MG63 (cell line): ENCODE measurements around the gene SHISA7. TPM values are rescaled to one million over a fixed set of nuclear protein-coding genes. Genes with fewer than 3 reads are reported as not detected.

Experiments
- DNase-seq: peaks from one replicate; pipeline ENCODE4 v3.0.0-alpha.2; 2020
- H3K27me3 ChIP-seq: fragments of 250-450 bp; sonication (Bioruptor Pico); 2 replicates; pipeline ENCODE4 v1.5.1; 2020; ENCODE audit warnings: mild to moderate bottlenecking, moderate library complexity
- H3K36me3 ChIP-seq: fragments of 250-450 bp; sonication (Bioruptor Pico); 2 replicates; pipeline ENCODE4 v1.5.1; 2020; ENCODE audit warnings: mild to moderate bottlenecking, moderate library complexity
- H3K4me3 ChIP-seq: fragments of 250-450 bp; sonication (Bioruptor Pico); 2 replicates; pipeline ENCODE4 v1.5.1; 2020; ENCODE audit warnings: mild to moderate bottlenecking, moderate library complexity
- H3K9me3 ChIP-seq: fragments of 250-450 bp; sonication (Bioruptor Pico); 2 replicates; pipeline ENCODE4 v1.5.1; 2020; ENCODE audit warnings: mild to moderate bottlenecking, moderate library complexity
- total RNA-seq: library from RNA; depleted of rRNA; stranded (reverse); fragments of >200 nt; shearing (Covaris generic); gene quantifications from 2 replicates; pipeline ENCODE4 v1.2.3, GENCODE V29; 2014; ENCODE audit warnings: low replicate concordance; rRNA removed

The SHISA7 gene
- total RNA-seq, result not detected in 2 replicates

DNA sequence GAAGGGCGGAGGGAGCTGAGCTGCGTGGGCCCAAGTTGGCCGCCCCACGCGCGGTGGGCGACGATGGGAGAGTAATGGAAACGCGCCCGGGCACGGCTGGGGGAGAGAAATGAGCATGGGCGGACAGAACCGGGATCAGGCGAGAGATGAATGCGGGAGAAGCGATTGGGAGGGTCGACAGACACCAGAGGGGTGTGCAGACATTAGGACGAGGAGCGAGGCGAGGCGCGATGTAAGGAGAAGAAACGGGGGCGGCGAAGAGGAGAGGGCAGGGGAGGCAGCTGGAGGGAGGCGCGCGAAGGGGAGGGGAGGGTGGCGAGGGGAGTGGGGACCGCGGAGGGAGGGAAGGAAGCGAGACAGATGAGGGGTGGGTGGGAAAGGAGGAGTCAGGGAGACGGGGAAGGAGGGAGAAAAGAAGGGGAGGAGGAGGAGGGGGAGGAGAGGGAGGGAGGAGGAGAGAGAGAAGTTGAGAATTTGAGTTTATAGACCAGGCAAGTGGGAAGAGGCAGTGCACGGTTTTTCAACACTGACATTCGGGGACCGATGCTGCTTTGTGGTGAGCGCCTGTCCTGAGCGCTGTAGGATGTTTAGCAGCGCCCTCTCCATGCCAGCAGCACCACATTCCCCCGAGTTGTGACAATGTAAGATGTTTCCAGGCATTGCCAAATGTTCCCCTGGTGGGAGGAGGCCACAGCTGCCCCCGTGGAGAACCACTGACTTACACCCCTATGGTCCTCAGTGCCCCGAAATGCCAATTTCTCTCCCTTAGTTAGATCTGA lies at the start of gene SHISA7:
TSS of gene SHISA7 (minus strand) at position 256 of the 779 bp plus-strand sequence. CDS start 437 bp downstream, outside the sequence.
- H3K4me3 ChIP-seq, result no peak within 1 kb of the TSS
- H3K36me3 ChIP-seq, result no peaks in the 10 kb centered on the region
- H3K27me3 ChIP-seq, result peaks cover 61% of the 10 kb centered on the region
- no peak for DNase-seq
- no peaks in the 10 kb centered on the region for H3K9me3 ChIP-seq

DNA sequence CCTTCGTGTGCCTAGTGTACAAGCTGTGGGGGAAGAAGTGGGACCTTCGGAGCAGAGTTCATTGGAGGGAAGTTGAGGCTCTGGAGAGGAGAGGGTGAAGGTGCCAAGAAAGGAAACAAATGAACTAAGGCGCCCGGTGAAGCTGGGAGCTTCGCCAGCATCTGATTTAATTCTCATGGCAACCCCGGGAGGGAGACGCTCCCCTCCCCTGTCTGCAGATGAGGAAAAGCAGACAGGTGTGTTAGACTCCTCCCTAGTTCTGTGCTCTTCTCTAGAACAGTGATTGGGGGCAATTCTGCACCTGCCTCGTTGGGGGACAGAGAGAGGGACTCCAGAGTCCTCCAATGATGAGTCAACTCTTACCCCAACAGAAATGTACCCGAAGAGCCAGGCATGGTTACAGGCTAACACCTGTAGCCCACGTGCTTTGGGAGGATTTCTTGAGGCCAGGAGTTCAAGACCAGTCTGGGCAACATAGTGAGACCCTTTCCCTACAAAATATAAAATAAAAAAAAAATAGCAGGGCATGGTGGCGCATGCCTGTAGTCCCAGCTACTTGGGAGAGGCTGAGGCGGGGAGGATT lies 49.4 kb upstream of the SHISA7 start:
- DNase-seq, result no peak

DNA sequence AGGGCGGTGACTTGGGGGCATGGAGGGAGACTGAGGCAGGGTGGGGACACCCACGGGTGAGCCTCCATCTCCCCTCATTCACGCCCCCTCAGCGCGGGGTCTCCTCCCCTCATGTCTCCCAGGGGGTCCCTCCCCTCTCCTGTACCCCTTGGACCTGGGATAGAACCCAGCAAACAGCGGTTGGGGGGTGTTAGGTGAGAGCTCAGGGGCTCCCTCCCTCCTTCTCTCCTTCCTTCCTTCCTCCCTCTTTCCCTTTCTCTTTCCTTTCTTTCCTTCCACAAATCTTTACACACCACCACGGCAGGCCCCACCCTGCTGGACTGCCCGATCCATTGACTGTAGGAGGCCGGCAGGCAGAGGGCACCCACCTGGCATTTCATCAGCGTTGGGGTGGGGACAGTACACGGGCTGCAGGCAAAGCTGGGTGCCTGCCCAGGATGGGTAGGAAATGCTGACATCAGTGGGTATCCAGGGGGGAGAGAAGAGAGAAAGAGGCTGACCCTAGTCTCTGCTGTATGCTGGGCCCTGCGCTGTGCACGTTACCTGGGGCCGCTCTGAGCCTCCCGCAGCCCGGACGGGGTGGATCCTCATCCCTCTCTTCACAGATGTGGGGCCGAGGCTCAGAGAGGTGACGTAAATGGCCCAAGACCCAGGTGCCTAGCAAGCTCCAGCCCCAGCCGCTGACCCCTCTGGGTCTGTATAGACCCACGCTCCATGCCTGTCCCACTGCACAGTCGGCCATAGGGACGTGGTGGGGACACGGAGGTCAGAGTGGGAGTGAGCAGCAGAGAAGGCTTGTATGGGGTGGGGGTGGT lies 48.7 kb upstream of the SHISA7 start:
- no peaks in the 10 kb centered on the region for H3K27me3 ChIP-seq
- H3K4me3 ChIP-seq, result no peak overlapping the region
- peak; percentile 72 for DNase-seq
- no peaks in the 10 kb centered on the region for H3K9me3 ChIP-seq
- H3K36me3 ChIP-seq, result no peaks in the 10 kb centered on the region

More for the DNA sequence above, 49.4 kb upstream of the SHISA7 start:
- Histone ChIP-seq H3K4me3 (no peak overlapping the region), H3K36me3 (no peaks in the 10 kb centered on the region), H3K27me3 (no peaks in the 10 kb centered on the region), H3K9me3 (no peaks in the 10 kb centered on the region)

DNA sequence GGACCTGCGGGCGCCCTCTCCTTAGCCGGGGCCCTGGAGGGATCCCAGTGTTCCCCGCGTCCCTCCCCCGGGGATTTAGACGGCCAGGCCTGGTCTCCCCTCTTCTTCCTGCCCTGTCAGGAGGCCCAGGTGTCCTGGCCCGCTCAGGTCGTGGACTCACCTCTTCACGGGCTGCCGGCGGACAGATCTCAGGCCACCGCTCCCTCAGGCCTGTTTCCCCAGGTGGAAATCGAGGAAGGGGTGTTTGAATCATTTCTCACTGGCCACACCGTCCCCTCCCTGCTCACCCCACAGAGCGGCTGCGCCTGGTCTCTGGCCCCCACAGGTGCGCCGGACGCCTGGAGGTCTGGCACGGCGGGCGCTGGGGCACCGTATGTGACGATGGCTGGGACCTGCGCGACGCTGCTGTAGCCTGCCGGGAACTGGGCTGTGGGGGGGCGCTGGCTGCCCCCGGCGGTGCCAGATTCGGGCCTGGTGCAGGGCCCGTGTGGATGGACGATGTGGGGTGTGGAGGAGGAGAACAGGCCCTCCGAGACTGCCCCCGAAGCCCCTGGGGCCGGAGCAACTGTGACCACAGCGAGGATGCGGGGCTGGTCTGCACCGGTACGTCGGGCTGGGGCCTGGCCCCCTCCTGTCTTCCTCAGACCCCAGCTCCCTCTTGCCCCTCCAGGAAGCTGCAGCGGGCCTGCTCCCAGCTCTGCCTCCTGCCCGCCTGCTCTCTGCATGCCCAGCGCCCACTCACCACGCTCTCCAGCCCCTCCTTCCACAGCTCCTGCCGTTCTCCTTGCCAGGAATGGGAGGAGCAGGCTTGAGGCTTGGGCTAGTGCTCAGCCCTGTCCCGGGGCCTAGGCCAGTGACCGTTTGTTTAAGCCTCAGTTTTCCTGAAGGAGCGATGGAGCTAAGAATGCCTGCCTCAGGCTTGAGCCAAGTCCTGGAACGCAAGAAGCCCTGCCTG lies 47.7 kb upstream of the SHISA7 start:
- H3K27me3 ChIP-seq, result no peaks in the 10 kb centered on the region
- peaks cover 5% of the 10 kb centered on the region; the same call in 1 of the 2 replicates for H3K36me3 ChIP-seq
- peak; percentile 51 for DNase-seq

DNA sequence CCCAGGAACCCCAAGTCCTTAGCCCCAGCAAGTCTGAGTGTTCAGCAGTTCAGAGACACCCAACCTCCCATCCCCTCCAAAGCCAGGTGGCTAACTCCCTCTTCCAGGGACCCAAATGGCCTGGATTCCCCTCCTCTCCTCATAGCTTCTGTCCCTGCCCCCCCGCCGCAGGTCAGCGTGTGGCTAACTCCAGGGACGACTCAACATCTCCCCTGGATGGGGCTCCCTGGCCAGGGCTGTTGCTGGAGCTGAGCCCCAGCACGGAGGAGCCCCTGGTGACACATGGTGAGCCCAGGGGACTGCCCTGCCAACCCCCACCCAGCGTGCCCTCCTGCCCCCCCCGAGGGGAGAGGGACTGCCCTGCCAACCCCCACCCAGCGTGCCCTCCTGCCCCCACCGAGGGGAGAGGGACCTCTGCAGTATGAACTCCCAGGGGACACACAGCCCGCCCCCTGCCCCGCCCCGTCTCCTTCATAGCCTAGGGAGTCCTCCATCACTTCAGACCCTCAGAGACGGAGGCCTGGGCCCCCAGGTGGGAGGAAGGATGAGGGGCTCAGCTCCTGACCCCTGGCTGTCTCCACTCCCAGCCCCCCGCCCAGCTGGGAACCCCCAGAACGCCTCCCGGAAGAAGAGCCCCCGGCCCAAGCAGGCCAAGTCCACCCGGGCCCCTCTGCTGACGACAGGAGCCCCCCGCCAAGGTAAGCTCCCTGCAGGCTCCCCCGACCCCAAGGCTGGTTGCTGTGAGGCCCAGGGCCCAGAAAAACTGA lies 46.8 kb upstream of the SHISA7 start:
- DNase-seq, result peak; percentile 42
- Histone ChIP-seq H3K27me3 (no peaks in the 10 kb centered on the region), H3K36me3 (peaks cover 5% of the 10 kb centered on the region; the same call in 1 of the 2 replicates), H3K4me3 (no peak overlapping the region), H3K9me3 (no peaks in the 10 kb centered on the region)

More for the DNA sequence above, 47.7 kb upstream of the SHISA7 start:
- Histone ChIP-seq H3K9me3 (no peaks in the 10 kb centered on the region), H3K4me3 (no peak overlapping the region)

- Histone ChIP-seq H3K4me3 (no peak overlapping the region), H3K9me3 (no peaks in the 10 kb centered on the region)
- no peak for DNase-seq
Measured at GRCh38 chr19:55488986-55489710, 46.0 kb upstream of the SHISA7 start.

DNA sequence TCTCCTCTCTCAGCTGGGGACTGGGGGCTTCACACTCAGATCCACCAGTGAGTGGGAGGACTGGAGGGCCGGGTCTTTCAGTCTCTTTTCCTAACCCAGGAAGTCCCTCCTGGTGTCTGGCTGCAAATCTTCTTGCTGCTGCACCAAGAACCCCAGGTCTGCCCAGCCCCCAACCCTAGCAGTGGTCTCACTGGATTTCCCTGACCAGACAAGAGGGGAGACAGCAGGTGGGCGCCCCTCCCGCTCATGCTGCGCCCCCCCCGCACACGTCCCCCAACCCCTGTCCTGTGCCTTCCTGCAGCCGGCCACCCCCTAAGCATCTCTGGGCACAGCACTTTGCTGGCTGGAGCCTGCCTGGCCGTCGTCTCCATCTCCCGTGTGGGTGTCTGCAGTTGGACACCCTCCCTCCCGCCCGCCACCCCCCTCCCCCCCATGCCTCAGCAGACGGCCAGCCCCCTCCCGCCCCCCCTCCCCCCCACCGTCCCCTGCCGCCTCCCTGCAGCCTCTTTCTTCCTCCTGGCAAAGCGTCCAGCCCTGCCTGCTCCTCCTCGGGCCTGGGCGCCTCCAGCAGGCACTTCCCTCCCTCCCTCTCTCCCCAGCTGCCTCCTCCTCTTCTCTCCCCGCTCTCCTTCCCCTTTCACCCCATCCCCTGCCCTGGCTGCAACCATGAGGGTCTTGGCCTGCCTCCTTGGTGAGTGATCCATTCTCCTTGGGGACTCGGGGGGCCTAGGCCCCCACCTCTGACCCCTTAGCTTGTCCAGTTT lies 45.0 kb upstream of the SHISA7 start, which contains the start of gene SSC5D:
TSS of gene SSC5D (plus strand) at position 513 of the 764 bp plus-strand sequence. CDS start at position 667, 154 bp downstream.
- peak; percentile 79 for DNase-seq
- peak within 1 kb of the TSS; percentile 12; the same call in 1 of the 2 replicates for H3K4me3 ChIP-seq
- H3K27me3 ChIP-seq, result no peaks in the 10 kb centered on the region
- H3K9me3 ChIP-seq, result no peaks in the 10 kb centered on the region
- H3K36me3 ChIP-seq, result peaks cover 14% of the 10 kb centered on the region

More at GRCh38 chr19:55488986-55489710, 46.0 kb upstream of the SHISA7 start:
- no peaks in the 10 kb centered on the region for H3K27me3 ChIP-seq
- peaks cover 7% of the 10 kb centered on the region for H3K36me3 ChIP-seq

GRCh38 chr19:55486971-55487923 lies 44.1 kb upstream of the SHISA7 start:
- peak; percentile 99 for DNase-seq
- Histone ChIP-seq H3K9me3 (no peaks in the 10 kb centered on the region), H3K27me3 (no peaks in the 10 kb centered on the region), H3K4me3 (peak overlapping the region; percentile 12; the same call in 1 of the 2 replicates), H3K36me3 (peaks cover 18% of the 10 kb centered on the region)

- no peaks in the 10 kb centered on the region for H3K27me3 ChIP-seq
- no peak for DNase-seq
- peaks cover 18% of the 10 kb centered on the region for H3K36me3 ChIP-seq
- H3K9me3 ChIP-seq, result no peaks in the 10 kb centered on the region
- peak overlapping the region; percentile 60 for H3K4me3 ChIP-seq
Measured at GRCh38 chr19:55486043-55486970, 43.2 kb upstream of the SHISA7 start.

GRCh38 chr19:55485439-55486011 lies 42.4 kb upstream of the SHISA7 start:
- Histone ChIP-seq H3K36me3 (peaks cover 18% of the 10 kb centered on the region), H3K4me3 (peak overlapping the region; percentile 60), H3K9me3 (no peaks in the 10 kb centered on the region), H3K27me3 (no peaks in the 10 kb centered on the region)
- no peak for DNase-seq

DNA sequence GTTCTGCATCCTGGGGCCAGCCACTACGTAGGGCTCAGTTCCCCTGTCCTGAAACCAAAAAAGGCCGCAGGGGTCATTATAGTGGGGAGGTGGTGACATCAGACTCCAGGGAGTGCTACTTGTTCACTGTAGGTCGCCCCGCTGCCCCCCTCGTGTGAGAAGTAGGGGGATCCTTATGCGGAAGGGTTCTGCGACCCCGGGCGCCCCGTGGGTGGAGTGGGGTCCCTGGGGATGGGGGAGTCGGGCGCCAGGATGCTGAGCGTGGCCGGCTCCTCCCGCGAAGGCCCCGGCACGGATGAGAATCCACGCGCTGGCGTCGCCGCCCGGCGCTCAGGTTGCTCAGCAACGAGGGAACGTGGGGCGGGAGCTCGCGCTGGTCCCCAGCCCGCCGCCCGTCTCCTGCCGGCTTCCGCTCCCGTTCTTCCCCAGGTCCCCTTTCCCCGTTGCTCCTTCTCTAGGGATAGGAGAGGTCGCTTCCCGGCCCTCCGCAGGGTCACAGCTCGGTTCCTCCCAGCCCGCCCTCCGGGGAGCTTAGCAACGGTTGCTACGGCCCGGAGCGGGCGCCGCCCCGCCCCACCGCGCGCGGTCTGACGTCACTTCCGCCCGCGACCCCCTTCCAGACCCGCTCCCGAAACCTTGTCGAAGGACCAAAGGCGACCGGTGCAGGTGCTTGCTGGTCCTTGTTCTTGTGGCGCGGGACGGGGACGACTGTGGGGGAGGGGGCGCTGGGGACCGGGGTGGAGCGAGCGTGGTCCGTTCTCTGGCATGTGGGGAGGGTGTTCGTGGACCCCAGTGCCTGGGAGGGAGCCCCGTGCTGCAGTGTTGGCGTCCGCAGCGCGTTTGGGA lies 41.7 kb upstream of the SHISA7 start, which contains the start of gene NAT14:
TSS of gene NAT14 (plus strand) at position 596 of the 846 bp plus-strand sequence. CDS start 521 bp downstream, outside the sequence.
- Histone ChIP-seq H3K36me3 (peaks cover 18% of the 10 kb centered on the region), H3K9me3 (no peaks in the 10 kb centered on the region), H3K27me3 (no peaks in the 10 kb centered on the region), H3K4me3 (peak within 1 kb of the TSS; percentile 60)
- DNase-seq, result peak; percentile 74
